ENCODE data around the gene AMMECR1L.
"Not testable (repeated sequence)": the region's sequence is repeated elsewhere in the genome, so short reads cannot be mapped to it uniquely, and the experiment has no call there.

AMMECR1L gene

GRCh38 chr2:127886593-127886935, 808 bp upstream of the AMMECR1L start:
- not testable (repeated sequence) for DNase-seq

DNA sequence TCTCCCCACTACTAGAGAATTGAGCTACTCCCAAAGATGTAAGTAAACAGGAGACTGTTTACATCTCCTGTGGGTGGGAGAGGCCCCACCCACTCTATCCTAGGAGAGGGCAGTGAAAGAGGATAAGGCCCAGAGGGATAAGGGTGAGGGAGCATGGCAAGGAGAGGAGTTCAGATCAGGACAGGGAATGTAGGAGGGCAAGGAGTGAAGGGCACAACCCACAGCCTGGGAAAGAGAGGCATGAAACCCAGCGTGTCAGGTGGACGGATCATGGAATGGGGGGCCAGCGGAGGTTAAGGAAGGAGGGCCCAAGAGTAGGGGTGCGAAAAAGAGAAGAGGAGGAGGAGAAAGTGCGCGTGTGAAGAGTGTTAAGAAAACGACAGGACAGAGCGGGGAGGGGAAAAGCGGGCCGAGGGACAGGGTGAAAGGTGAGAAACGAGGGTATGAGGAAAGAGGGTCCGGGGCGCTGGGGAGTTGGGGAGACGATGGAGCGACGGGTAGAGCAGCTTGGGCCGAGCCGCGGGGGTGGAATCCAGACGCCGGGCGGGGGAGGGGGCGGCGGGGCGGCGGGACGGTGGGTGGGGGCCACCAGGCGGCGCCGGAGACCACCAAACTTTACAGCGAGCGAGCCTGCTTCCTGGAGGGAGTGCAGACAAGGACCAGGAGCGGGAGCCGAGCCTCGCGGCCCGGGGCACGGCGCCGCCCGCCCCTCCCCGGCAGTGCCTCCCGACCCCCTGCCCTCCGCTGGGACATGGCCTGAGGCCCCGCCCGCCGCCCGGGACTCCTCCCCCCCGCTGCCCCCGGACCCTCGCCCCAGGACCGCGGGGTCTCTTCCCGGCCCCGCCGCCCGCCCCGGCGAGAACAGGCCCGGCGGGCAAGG, 655 bp downstream of the AMMECR1L start:
- not testable (repeated sequence) for DNase-seq

- no peak for DNase-seq
These were observed 1.3 kb downstream of the AMMECR1L start for GRCh38 chr2:127884436-127884835.

- DNase-seq: no peak
These were observed 5.9 kb downstream of the AMMECR1L start for GRCh38 chr2:127879899-127880298.

DNA sequence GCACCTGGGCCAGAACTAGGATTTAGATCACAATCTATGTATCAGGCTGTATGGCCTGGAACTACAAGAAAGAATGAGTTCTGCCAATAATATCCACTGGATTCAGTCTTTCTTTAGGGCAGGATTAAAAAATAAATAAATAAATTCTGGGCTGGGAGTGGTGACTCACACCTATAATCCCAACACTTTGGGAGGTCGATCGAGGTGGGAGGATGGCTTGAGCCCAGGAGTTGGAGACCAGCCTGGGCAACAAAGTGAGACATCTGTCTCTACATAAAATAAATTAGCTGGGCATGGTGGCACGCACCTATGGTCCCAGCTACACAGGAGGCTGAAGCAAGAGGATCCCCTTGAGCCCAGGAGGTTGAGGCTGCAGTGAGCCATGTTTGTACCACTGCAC, 8.1 kb downstream of the AMMECR1L start:
- no peak for DNase-seq

DNA sequence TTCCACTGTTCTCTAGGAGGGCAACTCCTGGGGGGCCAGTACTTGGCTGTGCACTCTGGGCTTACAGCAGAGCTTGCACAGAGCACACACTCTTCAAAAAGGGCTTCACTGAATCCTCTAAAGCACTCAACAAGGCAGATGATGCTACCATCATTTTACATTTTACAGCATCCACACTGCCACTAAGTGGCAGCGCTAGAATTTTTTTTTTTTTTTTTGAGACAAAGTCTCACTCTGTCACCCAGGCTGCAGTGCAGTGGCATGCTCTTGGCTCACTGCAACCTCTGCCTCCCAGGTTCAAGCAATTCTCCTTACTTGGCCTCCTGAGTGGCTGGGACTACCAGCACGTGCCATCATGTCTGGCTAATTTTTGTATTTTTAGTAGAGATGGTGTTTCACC, 8.6 kb downstream of the AMMECR1L start:
- no peak for DNase-seq

DNA sequence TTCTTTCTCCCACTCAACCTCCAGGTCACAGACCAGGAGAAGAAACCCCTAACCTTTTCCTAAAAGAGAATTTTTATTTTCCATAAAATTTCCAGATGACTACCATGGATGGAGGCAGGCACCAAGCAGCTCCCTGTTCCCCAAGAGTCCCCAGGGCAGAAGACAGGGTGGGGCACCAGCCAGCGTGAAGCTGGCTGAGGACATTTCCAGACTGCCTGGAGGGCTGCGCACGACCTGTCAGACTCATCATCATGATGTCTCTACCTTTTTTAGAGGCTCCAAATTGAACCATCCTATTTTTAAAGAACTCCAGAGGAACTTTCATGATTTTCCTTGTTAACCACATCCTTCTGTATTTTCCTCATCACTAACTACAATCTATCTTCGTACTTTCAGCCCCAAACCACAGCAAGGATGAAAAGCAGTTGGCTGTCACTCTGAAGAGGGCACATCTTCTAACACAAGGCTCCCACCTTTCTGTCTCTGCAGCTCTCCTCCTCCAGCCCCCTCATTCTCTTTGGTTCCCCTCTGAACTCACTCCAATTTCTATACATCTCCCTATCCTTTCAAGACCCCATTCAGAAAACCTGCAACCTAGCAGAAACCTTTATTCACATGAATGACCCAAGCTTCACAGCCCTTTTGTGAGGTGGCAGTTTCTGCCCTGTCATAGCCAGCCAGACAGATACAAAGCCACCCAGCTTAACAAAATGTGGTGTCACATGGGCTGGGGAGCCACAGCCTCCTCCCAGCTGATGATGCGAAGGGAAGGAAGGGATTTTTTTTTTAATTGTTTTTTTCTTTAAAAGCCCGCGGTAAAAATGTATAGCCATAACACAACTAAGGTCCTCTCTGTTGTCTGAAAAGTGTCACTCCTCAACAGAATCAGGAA, 11.1 kb downstream of the AMMECR1L start:
- no peak for DNase-seq

DNA sequence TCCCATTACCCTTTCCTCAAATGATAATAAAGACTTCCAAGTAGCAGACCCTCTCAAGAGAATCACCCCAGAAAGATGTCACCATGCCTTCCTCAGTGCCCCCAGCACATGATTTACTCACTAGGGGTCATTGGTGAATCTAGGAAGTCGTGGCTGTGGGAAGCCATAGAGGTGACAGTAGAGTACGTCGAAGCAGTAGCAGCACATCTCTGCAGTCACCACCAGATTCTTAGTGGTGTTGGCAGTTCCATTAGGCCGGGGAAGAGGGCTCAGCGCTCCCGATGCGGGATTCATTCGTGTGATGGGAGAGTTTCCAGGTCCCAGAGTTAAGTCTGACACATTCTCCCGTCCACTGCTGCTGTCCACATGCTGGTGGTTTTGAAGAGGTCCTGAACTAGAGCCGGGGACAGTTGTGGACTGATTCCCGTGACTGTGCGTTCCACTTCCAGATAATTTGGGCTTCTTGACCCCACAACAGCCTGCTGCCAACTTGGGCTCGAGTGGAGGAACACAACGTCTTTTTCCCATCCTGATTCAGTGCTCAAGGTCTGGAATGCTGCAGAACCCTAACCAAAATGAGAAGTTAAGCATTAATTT, 12.0 kb downstream of the AMMECR1L start:
- DNase-seq: no peak

DNA sequence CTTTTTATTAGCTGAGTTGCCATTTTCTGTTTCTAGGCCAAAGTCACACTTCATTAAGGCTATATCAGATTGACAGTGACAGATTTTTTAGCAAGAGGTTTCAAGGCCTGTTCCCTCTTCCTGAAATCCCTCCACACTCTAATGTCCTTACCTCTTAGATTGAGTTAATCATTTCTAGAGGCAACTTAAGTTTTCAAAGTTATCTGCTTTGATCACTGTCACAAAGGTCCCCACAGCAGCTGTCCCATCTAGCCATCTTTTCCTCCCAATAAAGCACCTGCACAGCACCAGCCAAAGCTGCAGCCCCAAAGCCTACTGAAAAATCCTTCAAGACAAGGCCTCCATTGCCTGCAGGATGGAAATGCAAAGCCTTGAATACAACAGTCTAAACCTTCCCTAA, 13.4 kb downstream of the AMMECR1L start:
- no peak for DNase-seq

- DNase-seq: no peak
These were observed 19.8 kb downstream of the AMMECR1L start for GRCh38 chr2:127865926-127866325.

DNA sequence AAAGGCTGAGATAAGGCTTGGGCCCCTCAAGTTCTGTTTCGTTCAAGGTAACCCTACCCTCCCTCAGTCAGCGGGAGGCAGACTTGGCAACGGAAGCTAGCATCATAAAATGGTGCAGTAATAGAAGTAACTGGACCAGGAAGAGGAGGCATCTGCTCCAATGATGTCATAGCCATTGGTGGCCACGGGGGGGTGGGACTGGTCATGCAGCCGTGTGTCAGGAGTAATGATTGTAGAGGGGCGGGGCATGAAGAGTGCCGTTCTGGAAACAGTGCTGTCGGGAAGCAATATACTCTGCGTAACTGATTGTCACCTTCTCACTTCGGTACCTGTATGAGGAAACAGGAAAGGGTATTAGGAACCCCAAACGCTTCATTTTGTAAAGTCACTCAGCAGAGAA, 20.9 kb downstream of the AMMECR1L start:
- peak; percentile 6 for DNase-seq

DNA sequence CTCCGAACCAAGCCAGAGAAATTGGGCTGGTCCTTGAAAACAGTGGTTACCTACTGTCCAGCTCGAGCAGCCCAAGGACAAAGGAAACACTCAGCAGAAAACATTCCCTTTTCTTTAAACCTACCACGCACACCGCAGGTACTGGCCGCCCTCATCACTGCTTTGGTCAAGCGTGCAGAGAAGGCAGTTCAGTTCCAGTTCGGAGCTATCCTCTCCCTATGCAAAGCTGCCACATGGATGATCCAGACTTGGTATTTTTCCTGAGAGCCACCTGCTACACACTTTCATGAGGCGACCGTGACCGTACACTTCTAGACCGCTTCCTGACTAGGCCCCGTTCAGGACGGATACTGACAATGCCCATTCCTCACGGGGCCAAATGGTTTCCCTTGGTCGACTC, 23.5 kb downstream of the AMMECR1L start:
- no peak for DNase-seq

DNA sequence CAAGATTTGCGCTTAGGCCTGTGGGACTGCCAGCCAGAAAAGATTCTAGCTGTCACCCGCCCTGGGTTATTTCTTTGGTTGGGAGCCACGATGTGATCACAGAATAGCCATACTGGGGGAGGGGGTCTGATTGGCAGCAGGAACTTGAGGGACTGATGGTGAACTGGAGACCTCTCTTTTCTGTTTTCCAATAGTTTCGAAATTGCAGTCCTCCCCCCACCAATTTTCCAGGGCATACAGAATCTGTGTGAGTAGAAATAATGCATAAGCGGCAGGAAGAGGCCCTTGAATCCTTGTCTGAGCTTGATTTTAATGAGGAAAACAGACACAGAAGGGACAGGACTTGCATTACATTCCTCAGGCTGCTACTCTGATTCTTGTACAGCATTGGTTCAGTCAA, 25.6 kb downstream of the AMMECR1L start:
- DNase-seq: no peak

- DNase-seq: no peak
These were observed 26.1 kb downstream of the AMMECR1L start for GRCh38 chr2:127859712-127860085.

- no peak for DNase-seq
These were observed 28.4 kb downstream of the AMMECR1L start for GRCh38 chr2:127857265-127857808.

GRCh38 chr2:127853671-127854070, 32.1 kb downstream of the AMMECR1L start:
- no peak for DNase-seq

DNA sequence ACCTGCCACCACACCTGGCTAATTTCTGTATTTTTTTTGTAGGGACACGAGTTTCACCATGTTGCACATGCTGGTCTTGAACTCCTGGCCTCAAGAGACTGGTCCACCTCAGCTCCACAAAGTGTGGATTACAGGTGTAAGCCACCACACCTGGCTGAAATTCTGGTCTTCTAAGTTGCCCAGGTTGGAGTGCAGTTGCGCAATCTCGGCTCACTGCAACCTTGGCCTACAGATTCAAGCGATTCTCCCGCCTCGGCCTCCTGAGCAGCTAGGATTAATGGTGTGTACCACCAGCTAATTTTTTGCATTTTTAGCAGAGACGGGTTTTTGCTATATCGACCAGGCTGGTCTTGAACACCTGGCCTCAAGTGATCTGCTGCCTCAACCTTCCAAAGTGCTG, 33.4 kb downstream of the AMMECR1L start:
- no peak for DNase-seq

- no peak for DNase-seq
These were observed 37.8 kb downstream of the AMMECR1L start for GRCh38 chr2:127847931-127848330.

DNA sequence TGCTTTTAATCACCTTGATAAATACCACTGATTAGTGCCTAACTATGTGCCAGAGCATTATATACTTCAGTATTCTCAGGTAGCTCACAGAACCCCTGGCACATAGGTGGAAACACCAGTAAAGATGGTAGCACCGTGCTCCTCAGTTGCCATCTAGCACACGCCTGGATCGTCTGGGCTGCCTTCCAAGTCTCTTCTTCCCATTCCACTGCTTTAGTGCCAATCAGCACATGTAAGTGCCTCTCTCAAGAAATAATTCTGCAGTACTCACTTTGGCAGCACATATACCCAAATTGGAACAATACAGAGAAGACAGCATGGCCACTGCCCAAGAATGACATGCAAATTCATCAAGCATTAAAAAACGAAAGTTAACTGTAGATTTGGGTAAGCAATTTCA, 40.8 kb downstream of the AMMECR1L start:
- no peak for DNase-seq

DNA sequence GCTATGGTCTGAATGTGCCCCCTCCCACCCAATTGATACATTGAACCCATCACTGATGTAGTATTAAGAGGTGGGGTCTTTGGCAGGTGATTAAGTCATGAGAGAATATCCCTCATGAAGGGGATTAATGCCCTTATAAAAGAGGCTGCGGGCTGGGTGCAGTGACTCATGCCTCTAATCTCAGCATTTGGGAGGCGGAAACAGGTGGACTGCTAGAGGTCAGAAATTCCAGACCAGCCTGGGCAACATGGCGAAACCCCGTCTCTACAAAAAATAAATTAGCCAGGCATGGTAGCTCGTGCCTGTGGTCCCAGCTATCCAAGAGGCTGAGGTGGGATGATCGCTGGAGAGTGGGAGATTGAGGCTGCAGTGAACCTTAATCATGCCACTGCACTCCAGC, 42.1 kb downstream of the AMMECR1L start:
- DNase-seq: no peak

GRCh38 chr2:127841466-127842178, 44.1 kb downstream of the AMMECR1L start:
- no peak for DNase-seq

DNA sequence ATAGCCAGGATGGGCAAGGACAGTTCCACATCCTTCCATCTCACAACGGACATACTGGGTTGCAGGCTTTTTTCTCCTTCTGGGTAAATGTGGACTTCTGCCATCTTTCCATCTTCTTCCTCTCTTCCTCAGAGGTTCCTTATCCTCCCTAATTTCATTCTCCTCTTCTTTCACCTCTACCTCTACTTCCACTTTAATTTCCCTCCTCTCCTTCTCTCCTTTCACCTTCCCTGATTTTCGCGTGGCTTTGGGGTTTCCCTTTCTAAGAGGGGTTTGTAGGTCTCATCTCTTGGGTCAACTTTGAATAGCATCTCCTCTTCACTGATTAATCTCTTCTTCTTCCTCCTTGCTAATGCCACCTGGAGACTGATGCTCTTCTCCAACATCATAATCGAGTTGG, 44.9 kb downstream of the AMMECR1L start:
- DNase-seq: no peak

DNA sequence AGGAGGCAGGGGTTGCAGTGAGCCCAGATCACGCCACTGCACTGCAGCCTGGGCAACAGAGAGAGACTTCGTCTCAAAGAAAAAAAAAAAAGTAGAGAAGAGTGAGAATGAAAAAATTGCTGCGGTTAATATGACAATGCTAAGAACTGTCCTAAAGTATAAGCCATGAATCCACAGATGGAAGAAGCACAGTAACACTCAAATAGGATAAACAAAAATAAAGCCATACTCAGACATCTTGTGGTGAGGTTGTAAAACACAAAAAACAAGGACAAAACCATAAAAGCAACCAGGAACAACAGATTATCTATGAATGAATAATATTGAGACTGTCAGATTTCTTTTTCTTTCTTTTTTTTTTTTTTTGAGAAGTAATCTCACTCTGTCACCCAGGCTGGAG, 50.8 kb downstream of the AMMECR1L start:
- no peak for DNase-seq
